GM18867 (cell line): ENCODE measurements around the gene CAB39L.

Experiments
- ATAC-seq: cut with Tn5 transposase; IDR thresholded peaks from one replicate; pipeline ENCODE4 v1.9.1; 2021; ENCODE audit warnings: mild to moderate bottlenecking, moderate library complexity; ENCODE audit not compliant: unreplicated experiment

Gene CAB39L

DNA sequence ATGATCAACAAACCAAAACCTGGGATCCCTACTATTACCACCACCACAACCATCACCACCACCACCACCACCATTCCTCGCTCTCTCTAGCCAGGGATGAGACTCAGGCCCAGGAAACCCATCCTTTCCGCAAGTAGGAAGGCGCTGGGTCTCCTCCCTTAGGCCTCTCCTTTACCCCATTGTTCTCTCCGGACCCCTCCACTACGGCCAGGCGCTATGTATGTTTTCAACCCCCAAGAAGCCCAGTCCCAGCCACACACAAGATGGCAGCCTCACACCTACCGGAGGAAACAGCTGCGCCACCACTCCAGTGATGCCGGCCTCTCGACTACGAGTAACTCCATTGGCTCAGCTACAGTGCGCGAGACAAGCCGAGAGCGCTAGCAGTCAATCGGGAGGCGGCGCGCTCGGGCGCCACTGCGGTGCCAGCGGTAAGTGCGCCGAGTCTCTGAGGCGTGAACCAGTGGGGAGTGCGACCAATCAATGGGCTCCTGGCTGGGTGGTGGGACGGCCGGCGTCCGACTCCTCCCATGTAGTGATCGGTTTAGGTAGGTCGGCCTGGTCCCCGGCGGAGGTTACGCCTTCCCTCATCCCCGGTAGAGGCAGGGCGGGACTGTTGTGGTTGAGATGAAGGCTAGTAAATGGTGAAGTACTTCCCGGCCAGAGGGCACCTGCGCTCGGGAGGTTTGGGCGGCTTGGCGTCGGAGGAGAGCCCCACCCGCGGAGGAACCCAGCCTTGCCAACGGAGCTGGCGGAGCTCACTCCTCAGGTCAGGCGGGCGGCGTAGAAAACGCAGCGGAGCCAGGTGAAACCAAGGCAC lies at the start of gene CAB39L, which contains the start of gene SETDB2:
Gene CAB39L, minus strand, starts transcription at position 361 of the 820 bp plus-strand sequence. CDS start 61,154 bp downstream, outside the sequence.
Gene SETDB2, plus strand, starts transcription at position 571 of the 820 bp plus-strand sequence. CDS start 7,620 bp downstream, outside the sequence.
- peak; percentile 89 for ATAC-seq

DNA sequence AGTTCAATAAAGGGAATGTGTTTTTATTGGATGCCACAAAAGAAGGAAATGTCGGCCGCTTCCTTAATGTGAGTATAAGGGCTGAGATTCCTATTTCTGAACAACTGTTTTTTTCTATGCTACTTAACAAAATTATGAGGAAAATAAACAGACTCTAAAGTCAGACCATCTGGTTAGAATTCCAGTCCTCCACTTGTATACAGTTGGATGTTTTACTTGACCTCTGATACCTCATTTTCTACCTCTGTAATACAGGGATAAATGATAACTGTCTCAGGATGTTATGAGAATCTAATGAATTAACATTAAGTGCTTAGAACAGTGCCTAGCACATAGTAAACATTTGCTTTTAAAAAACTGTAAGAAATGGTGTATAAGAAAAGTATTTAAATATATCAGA lies 44.7 kb upstream of the CAB39L start:
- ATAC-seq, result no peak

DNA sequence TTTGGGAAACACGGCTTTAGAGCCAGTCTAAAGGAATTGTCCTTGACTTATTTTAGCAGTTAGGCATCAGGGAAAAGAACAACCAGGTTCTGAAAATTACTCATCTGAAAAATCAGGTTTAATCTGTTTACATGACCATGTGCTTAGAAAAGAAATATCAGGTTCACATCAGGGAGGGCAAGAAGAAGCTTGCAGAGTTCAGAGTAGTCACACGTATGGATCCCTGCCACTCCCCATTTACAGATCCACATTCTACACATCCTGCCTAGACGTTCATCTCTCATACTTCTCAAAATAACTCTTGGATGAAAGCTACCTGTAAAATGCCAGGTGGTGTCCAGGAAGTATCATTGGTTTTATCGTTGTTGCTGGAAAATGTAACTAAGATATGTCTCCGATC lies 37.9 kb upstream of the CAB39L start:
- ATAC-seq, result no peak

DNA sequence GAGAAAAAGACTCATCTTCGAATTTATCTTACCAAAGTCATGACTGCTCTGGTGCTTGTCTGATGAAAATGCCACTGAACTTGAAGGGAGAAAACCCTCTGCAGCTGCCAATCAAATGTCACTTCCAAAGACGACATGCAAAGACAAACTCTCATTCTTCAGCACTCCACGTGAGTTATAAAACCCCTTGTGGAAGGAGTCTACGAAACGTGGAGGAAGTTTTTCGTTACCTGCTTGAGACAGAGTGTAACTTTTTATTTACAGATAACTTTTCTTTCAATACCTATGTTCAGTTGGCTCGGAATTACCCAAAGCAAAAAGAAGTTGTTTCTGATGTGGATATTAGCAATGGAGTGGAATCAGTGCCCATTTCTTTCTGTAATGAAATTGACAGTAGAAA lies 32.7 kb upstream of the CAB39L start:
- ATAC-seq, result no peak

DNA sequence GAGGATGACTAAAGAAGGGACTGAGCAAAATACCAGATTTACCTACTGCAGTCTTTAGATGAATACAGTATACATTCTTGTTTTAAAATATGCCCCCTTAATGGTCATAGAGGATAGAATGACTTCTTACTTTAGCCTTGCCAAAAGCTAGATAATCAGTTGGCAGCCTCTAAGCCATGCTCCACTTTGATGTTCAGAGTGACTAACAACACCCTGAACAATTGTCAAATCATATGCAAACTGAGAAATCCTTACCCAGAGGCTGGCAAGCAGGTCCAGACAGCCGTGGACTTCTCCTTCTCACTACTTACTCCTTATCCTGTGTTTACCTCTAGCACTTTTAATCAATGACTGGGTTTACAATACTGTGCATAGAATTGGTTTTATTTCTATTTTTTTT lies 28.3 kb upstream of the CAB39L start:
- ATAC-seq, result no peak

DNA sequence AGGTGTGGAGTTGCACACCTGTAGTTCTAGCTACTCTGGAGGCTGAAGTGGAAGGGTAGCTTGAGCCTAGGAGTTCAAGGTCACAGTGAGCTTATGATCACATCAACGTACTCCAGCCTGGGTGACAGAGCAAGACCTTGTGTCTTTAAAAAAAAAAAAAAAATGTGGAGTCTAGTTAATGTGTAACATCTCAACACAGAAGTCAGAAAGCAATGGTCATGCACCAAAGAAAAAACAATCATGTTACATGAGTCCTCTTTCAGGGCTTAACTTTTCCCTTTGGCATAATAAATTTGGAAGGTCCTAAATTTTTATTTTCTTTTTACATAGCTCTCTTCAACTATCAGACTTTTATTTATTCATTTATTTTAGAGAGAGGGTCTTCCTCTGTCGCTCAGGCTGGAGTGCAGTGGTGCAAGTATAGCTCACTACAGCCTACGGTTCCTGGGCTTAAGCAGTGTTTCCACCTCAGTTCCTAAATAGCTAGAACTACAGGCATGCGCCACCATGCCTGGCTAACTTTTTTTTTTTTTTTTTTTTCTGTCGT lies 22.5 kb upstream of the CAB39L start:
- no peak for ATAC-seq

DNA sequence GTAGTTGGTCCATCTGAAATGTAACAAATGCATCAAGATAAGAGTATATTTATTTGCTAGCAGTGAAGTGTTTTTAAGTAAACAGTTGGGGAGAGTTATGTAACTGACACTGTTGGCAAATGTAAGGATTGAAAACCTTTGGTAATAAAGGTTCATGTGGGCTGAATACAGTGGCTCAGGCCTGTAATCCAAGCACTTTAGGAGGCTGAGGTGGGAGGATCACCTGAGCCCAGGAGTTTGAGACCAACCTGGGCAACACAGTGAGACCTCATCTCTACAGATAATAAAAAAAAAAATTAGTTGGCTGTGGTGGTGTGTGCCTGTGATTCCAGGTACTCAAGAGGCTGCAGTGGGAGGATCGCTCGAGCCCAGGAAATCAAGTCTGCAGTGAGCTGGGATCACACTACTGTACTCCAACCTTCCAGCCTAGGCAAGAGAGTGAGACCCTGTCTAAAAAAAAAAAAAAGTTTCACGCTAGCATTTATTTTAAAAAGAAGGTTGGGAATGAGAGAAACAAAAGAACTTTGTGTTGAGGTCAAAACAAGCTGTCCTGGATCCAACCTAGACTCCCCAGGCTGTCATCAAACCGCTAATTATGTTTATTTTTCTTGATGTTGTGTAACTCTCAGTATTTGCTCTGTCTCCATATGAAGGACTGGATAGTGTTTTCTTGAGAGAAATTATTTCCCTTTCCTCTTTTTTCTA lies 20.9 kb upstream of the CAB39L start:
- no peak for ATAC-seq

DNA sequence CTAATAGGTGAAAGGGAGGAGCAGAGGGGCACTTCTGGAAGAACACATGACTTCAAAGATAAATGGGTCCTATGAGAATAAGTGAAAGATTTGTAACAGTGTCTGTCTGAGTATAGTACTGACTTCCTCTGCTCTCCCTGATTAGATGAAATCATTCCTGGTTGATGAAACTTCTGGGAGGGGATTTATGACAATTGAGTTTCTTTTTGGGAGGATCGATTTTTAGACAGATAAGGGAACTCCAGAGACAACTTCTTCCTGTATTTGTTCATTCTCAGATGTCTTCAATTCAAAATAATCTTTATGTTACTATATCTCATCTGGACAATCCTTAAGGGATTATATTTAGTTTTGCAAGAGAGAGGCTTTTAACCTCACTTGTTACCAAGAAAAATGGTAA lies 20.2 kb upstream of the CAB39L start:
- ATAC-seq, result no peak

DNA sequence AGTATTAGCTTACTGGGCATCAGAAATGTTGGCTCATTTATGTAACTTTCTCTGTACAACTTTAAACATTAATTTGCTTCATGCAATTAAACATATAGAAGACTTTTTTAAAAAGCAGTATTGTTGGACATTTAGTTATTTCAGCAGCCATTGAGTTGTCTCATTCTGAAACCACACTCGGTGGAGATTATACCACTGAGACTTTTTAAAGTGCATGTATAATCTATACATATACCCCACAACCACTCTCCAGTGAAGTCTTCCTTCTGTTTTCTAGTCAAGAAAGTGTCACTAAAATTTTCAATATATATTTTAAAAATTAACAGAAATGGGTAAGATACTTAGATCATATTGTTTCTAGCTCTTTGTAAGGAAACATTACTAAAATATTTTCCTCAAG lies 15.7 kb upstream of the CAB39L start:
- no peak for ATAC-seq

DNA sequence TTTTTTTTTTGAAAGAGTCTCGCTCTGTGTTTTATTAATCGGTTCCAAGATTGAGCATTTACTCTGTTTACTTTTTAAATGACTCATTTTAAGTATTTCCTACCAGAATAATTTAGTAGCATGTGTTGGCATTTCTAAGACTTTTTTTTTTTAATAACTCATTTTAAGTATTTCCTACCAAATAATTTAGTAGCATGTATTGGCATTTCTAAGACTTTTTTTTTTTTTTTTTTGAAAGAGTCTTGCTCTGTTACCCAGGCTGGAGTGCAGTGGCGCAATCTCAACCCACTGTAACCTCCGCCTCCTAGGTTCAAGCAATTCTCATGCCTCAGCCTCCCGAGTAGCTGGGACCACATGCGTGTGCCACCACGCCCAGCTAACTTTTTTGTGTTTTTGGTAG lies 13.4 kb upstream of the CAB39L start:
- ATAC-seq, result no peak

DNA sequence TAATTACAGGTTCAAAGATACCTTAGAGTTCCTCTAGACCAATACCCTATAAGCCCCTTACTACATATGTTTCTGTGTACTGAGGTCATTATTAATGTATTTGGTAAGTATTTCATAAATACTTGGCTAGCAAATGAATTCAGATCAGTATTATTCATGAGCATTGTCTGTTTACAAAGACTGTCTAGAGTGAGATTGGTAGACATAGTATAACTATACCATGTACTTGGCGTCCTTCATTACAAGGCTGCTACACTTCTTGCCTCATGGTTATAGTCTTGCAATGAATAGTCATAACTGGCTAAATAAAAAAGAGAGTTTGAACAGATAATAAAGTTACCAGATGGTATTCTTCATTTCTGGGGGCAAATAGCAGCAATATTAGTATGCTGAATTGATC lies 12.3 kb upstream of the CAB39L start:
- no peak for ATAC-seq

DNA sequence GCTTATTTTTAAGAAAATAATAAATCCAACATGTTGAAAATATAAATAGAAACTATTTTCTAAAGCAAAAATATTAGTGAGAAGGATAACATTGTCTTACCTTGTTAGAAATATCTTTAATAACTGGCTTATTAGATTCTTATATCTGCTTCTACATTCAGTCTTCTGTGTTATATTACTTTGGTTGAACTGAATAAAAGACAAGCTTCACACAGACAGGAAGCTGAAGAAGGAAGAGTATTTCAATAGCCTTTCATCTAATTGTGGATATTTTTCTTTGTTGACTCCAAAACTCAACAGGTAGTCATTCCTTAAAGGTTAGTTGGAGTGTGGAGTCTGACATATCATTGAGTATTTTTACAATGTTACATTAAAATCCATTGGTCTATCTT lies 11.1 kb upstream of the CAB39L start:
- peak; percentile 25 for ATAC-seq

DNA sequence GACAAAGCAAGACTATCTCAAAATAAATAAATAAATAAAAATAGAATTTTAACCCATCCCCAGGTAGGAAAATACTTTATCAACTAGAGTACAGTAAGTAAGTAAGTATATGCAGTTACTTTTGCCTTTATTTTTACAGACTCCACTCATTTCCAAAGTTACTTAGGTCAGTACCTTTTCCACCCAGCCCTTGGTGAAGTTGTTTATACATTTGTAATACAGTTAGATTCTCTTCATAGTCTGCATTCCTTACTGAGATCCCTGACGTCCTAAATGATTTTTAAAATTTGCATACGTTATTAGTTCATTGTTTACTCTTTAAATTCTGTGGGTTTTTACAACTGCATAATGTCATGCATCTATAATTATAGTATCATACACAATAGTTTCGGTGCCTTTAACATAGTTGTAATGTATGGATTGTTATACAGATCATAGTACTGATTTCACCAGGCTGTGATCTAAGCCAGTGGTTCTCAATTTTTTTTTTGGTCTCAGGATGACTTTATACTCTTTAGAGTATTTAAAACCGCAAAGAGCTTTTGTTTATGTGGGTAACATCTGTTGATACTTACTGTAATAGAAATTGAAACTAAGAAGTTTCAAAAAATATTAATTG lies 10.6 kb upstream of the CAB39L start:
- peak; percentile 91 for ATAC-seq

DNA sequence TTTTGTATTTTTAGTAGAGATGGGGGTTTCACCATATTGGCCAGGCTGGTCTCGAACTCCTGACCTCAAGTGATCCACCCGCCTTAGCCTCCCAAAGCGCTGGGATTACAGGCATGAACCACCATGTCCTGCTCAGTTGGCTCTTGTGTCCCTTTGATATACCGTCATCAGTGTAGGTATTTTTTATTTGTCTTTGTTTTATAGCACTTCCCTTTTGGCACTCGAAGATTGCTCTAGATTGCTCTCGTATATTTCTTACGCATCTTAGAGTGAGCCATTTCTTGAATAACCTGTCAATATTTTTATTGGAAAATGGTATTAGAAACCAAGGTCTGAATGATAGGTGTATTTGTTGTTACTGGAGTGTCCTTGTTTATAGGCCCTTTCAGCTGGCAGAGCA lies 9.6 kb upstream of the CAB39L start:
- no peak for ATAC-seq

DNA sequence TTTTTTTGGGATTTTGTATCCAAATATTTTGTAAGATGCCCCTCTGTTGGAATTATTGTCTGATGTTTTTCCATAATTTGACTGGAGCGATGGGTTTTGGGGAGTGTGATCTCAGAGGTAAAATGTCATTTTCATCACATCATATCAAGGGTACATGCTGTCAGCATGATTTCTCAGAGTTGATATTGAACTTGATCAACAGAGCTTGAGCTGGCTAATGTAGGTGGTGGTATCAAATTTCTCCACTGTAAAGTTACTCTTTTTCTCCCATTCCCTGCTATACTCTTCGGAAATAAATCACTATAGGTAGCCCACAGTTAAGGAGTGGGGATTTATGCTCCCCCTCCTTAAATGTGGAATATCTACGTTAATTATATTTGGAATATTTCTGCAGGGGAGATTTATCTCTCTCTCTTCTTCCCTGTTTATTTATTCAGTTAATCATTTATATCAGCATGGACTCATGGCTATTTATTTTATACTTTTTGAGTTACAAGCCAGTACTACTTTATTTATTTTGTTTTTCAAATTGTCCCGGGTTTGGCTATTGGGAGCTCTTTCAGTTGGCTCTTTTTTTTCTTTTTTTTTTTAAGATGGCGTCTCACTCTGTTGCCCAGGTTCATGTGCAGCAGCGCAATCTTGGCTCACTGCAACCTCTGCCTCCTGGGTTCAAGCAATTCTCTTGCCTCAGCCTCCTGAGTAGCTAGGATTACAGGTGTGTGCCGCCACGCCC lies 9.0 kb upstream of the CAB39L start:
- no peak for ATAC-seq

DNA sequence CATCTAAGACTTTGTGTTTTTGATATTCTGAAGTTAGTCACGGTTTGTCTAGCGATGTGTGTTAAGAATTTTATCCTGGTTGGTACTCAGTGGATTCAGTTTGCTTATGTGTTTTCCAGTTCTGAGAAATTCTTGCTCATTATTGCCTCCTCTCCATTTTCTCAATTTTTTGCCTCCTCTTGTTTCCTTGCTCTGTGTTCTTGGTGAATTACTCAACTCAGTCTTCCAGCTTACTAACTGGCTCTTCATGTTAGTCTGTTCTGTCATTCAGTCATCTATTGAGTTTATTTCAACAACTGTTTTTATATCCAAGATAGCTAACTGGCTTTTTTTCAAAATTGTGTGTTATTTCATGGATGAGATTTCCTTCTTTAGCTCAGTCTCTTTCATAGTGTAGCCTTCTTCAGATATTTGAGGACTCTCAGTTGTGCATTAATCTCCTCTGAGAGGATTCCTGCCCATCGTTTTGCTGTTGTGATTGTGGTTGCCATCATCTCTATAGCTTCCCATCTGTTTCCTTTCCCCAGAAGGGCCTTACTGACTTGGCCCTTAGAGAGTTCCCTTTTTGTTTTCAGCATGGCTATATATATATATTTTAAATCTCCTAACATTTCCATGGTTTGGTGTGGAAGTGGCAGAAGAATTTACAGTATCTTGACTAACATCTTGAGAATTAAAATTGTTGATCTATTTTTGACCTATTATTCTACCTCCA lies 6.4 kb upstream of the CAB39L start:
- no peak for ATAC-seq

DNA sequence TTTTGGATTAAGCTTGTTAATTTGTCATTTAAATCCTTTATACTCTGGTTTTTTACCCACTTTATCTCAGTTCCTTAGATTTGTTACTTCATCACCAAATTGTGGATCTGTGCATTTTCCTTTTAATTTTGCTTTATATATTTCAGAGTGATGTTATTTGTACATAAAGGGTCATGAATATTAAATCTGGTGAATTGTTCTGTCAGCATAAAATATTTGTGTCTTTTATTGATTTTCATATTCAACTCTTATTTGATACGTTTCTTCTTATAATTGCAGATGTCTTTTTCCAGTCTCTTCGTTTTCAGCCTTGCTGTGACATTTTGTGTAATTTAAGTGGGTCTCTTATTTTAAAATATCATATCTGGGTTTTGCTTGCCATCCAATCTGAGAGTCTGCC lies 4.9 kb upstream of the CAB39L start:
- no peak for ATAC-seq

DNA sequence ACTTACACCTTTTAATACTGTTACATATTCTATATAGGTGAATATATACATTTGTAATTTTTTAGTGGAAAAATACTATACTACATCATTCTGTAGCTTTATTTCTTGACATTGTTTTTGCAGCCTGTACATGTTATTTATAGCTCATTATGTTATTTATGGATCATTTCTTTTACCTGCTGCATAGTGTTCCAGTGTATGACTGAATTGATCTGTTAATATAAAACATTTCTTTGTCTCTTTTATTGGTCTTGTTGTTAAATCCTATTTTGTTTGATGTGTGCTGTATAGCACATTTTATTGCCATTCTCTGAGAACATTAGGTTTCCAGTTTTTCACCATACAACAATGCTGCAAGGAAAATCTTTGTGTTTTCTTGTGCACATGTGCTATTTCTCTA lies 2.6 kb upstream of the CAB39L start:
- ATAC-seq, result no peak

DNA sequence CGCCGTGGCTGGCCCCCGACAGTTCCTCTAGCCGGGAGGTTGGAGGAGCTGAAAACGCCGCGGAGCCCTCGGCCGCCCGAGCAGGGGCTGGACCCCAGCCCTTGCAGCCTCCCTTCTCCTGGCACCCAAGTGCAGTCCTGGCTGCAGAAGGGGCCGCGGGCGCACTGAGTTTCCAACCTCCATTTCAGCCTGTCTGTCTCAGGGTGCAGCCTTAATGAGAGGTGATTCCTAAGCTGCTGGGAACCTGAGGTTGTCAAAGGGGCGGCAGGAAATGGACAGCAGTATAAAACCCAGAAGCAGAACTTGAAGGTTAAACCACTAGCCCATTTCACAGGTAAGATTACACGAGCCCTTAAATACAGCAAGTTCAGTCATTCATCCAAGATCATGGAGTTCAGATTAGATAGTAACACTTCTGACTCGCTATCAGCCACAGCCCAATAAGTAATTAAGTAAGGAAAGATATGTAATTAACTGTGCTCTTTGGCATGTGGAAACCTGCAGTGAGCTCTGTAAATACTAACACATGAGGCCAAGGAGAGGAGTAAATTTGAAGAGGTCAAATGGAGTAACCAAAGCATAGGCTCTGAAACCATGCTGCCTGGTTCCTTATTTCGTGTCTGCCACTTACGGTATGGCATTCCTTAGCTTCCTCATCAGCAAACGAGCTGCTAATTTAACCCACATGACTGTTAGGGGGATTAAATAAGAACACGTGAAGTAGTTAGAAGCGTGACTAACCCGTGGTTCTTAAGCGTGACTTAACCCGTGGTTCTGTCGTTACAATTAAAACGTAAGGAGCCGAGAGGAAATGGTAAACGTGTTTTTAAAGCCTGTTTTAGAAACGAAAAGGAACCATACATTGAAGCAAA lies 896 bp upstream of the CAB39L start:
- ATAC-seq, result peak; percentile 5
